ENCODE results near the gene GTF2H2C.
"Not testable (repeated sequence)": the region's sequence is repeated elsewhere in the genome, so short reads cannot be mapped to it uniquely, and the experiment has no call there.

GRCh38 chr5:69614843-69615242 is 54.9 kb downstream of the GTF2H2C start:
- not testable (repeated sequence) for TF ChIP-seq CTCF (conservative IDR thresholded peaks at IDR 0.05 in 1 of 2, IDR thresholded peaks at IDR 0.05 in 1 of 2; ENCODE audit: extremely low read depth in 1 of 2, insufficient read depth in 1 of 2, low read depth in 1 of 2, low read length in 2 of 2); EZH2 (IDR thresholded peaks at IDR 0.05; ENCODE audit: borderline replicate concordance, low read length)

All from mammary epithelial cell (primary cell).